GM23338 (cell line): ENCODE measurements around the gene MEOX1. TPM values are rescaled to one million over a fixed set of nuclear protein-coding genes. Genes with fewer than 3 reads are reported as not detected.

Experiments
- ATAC-seq: fragments of 200-7000 bp; cut with Tn5 transposase; 3 replicates; pipeline ENCODE4 v1.9.1; 2020
- DNase-seq: peaks from one replicate; pipeline ENCODE4 v3.0.0-alpha.2; 2015; ENCODE audit warnings: low spot score
- H2AFZ ChIP-seq: fragments of 200-600 bp; sonication (generic); 2 replicates; pipeline ENCODE4 v1.8.0; 2016; ENCODE audit warnings: antibody characterized with exemption, mild to moderate bottlenecking, moderate library complexity
- H3F3A ChIP-seq: fragments of 200-600 bp; sonication (generic); replicated peaks from 2 replicates; pipeline ENCODE4 v1.8.0; 2017; ENCODE audit warnings: antibody characterized with exemption, mixed run types, low read depth
- H3K27ac ChIP-seq: fragments of 200-600 bp; sonication (generic); 2 replicates; pipeline ENCODE4 v1.6.1; 2016; ENCODE audit warnings: low read depth
- H3K27me3 ChIP-seq: fragments of 200-600 bp; sonication (generic); 2 replicates; pipeline ENCODE4 v1.8.0; 2016; ENCODE audit warnings: mild to moderate bottlenecking, mixed run types, moderate library complexity; ENCODE audit not compliant: insufficient read depth
- H3K36me3 ChIP-seq: fragments of 200-600 bp; sonication (generic); 2 replicates; pipeline ENCODE4 v1.8.0; 2016; ENCODE audit warnings: mild to moderate bottlenecking; ENCODE audit not compliant: insufficient read depth
- H3K4me1 ChIP-seq: fragments of 200-600 bp; sonication (generic); 2 replicates; pipeline ENCODE4 v1.8.0; 2016; ENCODE audit warnings: mild to moderate bottlenecking, moderate library complexity; ENCODE audit not compliant: insufficient read depth
- H3K4me2 ChIP-seq: fragments of 200-600 bp; sonication (generic); 2 replicates; pipeline ENCODE4 v1.7.1; 2017; ENCODE audit warnings: mixed run types
- H3K4me3 ChIP-seq: fragments of 200-600 bp; sonication (generic); 2 replicates; pipeline ENCODE4 v1.6.1; 2016; ENCODE audit warnings: mixed run types
- H3K79me2 ChIP-seq: fragments of 200-600 bp; sonication (generic); replicated peaks from 2 replicates; pipeline ENCODE4 v1.8.0; 2017; ENCODE audit warnings: mild to moderate bottlenecking; ENCODE audit not compliant: insufficient read depth
- H3K9me2 ChIP-seq: fragments of 200-600 bp; sonication (generic); 2 replicates; pipeline ENCODE4 v1.8.0; 2017; ENCODE audit not compliant: insufficient read depth
- H4K20me1 ChIP-seq: fragments of 200-600 bp; sonication (generic); replicated peaks from 2 replicates; pipeline ENCODE4 v1.8.0; 2017; ENCODE audit warnings: mild to moderate bottlenecking; ENCODE audit not compliant: insufficient read depth
- H3K27ac Mint-ChIP-seq: 2 replicates; pipeline ENCODE4 v1.8.0; 2020; ENCODE audit warnings: inconsistent platforms, mild to moderate bottlenecking, moderate library complexity, mixed read lengths
- H3K27me3 Mint-ChIP-seq: 3 replicates; pipeline ENCODE4 v1.8.0; 2022; ENCODE audit warnings: low read depth, mild to moderate bottlenecking, moderate library complexity, mixed read lengths, inconsistent platforms; ENCODE audit not compliant: insufficient read depth, poor library complexity
- H3K36me3 Mint-ChIP-seq: 3 replicates; pipeline ENCODE4 v1.8.0; 2021; ENCODE audit warnings: low read depth, mild to moderate bottlenecking, inconsistent platforms, moderate library complexity, mixed read lengths
- H3K4me1 Mint-ChIP-seq: 3 replicates; pipeline ENCODE4 v1.8.0; 2020; ENCODE audit warnings: mild to moderate bottlenecking, inconsistent platforms, mixed read lengths
- H3K4me3 Mint-ChIP-seq: 3 replicates; pipeline ENCODE4 v1.8.0; 2021; ENCODE audit warnings: moderate library complexity, mild to moderate bottlenecking, inconsistent platforms, mixed read lengths
- H3K9me3 Mint-ChIP-seq: 3 replicates; pipeline ENCODE4 v1.8.0; 2020; ENCODE audit warnings: moderate library complexity, mild to moderate bottlenecking, inconsistent platforms, mixed read lengths
- CREB1 ChIP-seq: fragments of 250-450 bp; sonication (Bioruptor Pico); IDR thresholded peaks from 2 replicates; pipeline ENCODE4 v1.5.0; 2020; ENCODE audit warnings: low read depth, mild to moderate bottlenecking, moderate library complexity
- CTCF ChIP-seq, 2 experiments: fragments of 200-600 bp in 1 of 2; sonication (generic) in 1 of 2; conservative IDR thresholded peaks; 2 replicates each; pipeline versions ENCODE4 v1.5.1 to v1.6.1; 2016 to 2017; ENCODE audit warnings: antibody characterized with exemption in 2 of 2, low read depth in 2 of 2, mild to moderate bottlenecking in 2 of 2, moderate library complexity in 1 of 2
- ETS1 ChIP-seq: IDR thresholded peaks from 2 replicates; pipeline ENCODE4 v1.6.1; 2016; ENCODE audit warnings: antibody characterized with exemption
- EZH2 ChIP-seq: fragments of 200-600 bp; sonication (generic); IDR thresholded peaks from one replicate; pipeline ENCODE4 v1.8.0; 2017; ENCODE audit warnings: antibody characterized with exemption, mild to moderate bottlenecking, low read depth; ENCODE audit not compliant: unreplicated experiment
- EZH2phosphoT487 ChIP-seq: fragments of 200-600 bp; sonication (generic); IDR thresholded peaks from one replicate; pipeline ENCODE4 v1.8.1; 2018; ENCODE audit warnings: antibody characterized with exemption; ENCODE audit not compliant: unreplicated experiment
- JUNB ChIP-seq: IDR thresholded peaks from one replicate; pipeline ENCODE4 v1.6.1; 2016; ENCODE audit warnings: antibody characterized with exemption; ENCODE audit not compliant: unreplicated experiment
- NANOG ChIP-seq: IDR thresholded peaks from 2 replicates; pipeline ENCODE4 v1.6.1; 2016; ENCODE audit warnings: antibody characterized with exemption, borderline replicate concordance
- POLR2AphosphoS5 ChIP-seq: IDR thresholded peaks from 2 replicates; pipeline ENCODE4 v1.6.1; 2016; ENCODE audit warnings: antibody characterized with exemption, low read depth
- REST ChIP-seq: IDR thresholded peaks from one replicate; pipeline ENCODE4 v1.6.1; 2018; ENCODE audit warnings: antibody characterized with exemption; ENCODE audit not compliant: unreplicated experiment
- STAT1 ChIP-seq: IDR thresholded peaks from one replicate; pipeline ENCODE4 v1.6.1; 2016; ENCODE audit warnings: antibody characterized with exemption; ENCODE audit not compliant: unreplicated experiment
- ZNF114 ChIP-seq: fragments of 250-450 bp; sonication (Bioruptor Pico); IDR thresholded peaks from 2 replicates; pipeline ENCODE4 v1.5.0; 2020; ENCODE audit warnings: mild to moderate bottlenecking, moderate library complexity
- ZNF331 ChIP-seq: fragments of 250-450 bp; sonication (Bioruptor Pico); IDR thresholded peaks from 2 replicates; pipeline ENCODE4 v1.5.0; 2020; ENCODE audit warnings: low read depth, mild to moderate bottlenecking, moderate library complexity
- ZNF462 ChIP-seq: fragments of 250-450 bp; sonication (Bioruptor Pico); IDR thresholded peaks from 2 replicates; pipeline ENCODE4 v1.5.0; 2020; ENCODE audit warnings: mild to moderate bottlenecking, moderate library complexity
- polyA plus RNA-seq: library from polyadenylated mRNA; unstranded; fragments of >200 nt; fragmentation: Nextera tagmentation; extraction: Ambion mirVana; gene quantifications from 2 replicates; pipeline ENCODE4 v1.2.1, GENCODE V29; 2016
- total RNA-seq: library from RNA; depleted of rRNA; stranded (reverse); fragments of >200 nt; shearing (Covaris generic); gene quantifications from 2 replicates; pipeline ENCODE4 v1.2.3, GENCODE V29; 2014

Gene MEOX1
- total and polyA plus RNA-seq, 2 experiments from 2014 or later = not detected

- no peaks in the 10 kb centered on the region for H3K79me2 ChIP-seq
- no peak for DNase-seq
- no peak for TF ChIP-seq JUNB
- no peak for TF ChIP-seq NANOG
- no peak for TF ChIP-seq ZNF331 (CRISPR knock-in tag)
- TF ChIP-seq REST = no peak
- no peak for TF ChIP-seq ZNF462 (CRISPR knock-in tag)
- TF ChIP-seq CTCF (conservative IDR thresholded peaks at IDR 0.05; ENCODE audit: low read depth in 2 of 2) = no peak
- TF ChIP-seq EZH2phosphoT487 = no peak
- no peak for TF ChIP-seq EZH2
- TF ChIP-seq STAT1 = no peak
- no peak for TF ChIP-seq ZNF114 (CRISPR knock-in tag)
- TF ChIP-seq CREB1 (CRISPR knock-in tag) = no peak
- no peak for TF ChIP-seq POLR2AphosphoS5
- TF ChIP-seq ETS1 = no peak
- Mint-ChIP-seq H3K9me3 (no peaks in the 10 kb centered on the region), H3K36me3 (no peaks in the 10 kb centered on the region; the same call in 2 of the 3 replicates), H3K27me3 (peaks cover 29% of the 10 kb centered on the region), H3K27ac (no peak overlapping the region), H3K4me1 (peaks cover 13% of the 10 kb centered on the region), H3K4me3 (no peak overlapping the region)
- no peak overlapping the region for H2AFZ ChIP-seq
- peaks cover 24% of the 10 kb centered on the region for H3K27me3 ChIP-seq
- no peaks in the 10 kb centered on the region for H3F3A ChIP-seq
- H3K36me3 ChIP-seq = no peaks in the 10 kb centered on the region
- no peak overlapping the region for H3K4me3 ChIP-seq
- H4K20me1 ChIP-seq = no peaks in the 10 kb centered on the region
- H3K4me2 ChIP-seq = no peak overlapping the region
- no peak overlapping the region for H3K27ac ChIP-seq
- no peak for ATAC-seq
- peaks cover 9% of the 10 kb centered on the region; the same call in 1 of the 2 replicates for H3K4me1 ChIP-seq
- no peaks in the 10 kb centered on the region for H3K9me2 ChIP-seq
Measured at GRCh38 chr17:43709210-43709609, 47.5 kb upstream of the MEOX1 start.
